Activated T-helper 1 cell treated with anti-CD3 and anti-CD28 coated beads, Interleukin-2, amount 50 U/mL, for 16 hours (primary cell): Measurements from ENCODE around the gene WBP2.

Source experiments
- DNase-seq, 2 donors: peaks; one replicate each; pipeline ENCODE4 v3.0.0-alpha.2; 2020; ENCODE audit warnings: low read depth in 1 of 2, low spot score in 1 of 2

The WBP2 gene

GRCh38 chr17:75845058-75845711, 9.9 kb downstream of the WBP2 start:
- peak in 1 of 2 donors; percentile 22 for DNase-seq

GRCh38 chr17:75844530-75845057, 10.5 kb downstream of the WBP2 start:
- DNase-seq = no peak

DNA sequence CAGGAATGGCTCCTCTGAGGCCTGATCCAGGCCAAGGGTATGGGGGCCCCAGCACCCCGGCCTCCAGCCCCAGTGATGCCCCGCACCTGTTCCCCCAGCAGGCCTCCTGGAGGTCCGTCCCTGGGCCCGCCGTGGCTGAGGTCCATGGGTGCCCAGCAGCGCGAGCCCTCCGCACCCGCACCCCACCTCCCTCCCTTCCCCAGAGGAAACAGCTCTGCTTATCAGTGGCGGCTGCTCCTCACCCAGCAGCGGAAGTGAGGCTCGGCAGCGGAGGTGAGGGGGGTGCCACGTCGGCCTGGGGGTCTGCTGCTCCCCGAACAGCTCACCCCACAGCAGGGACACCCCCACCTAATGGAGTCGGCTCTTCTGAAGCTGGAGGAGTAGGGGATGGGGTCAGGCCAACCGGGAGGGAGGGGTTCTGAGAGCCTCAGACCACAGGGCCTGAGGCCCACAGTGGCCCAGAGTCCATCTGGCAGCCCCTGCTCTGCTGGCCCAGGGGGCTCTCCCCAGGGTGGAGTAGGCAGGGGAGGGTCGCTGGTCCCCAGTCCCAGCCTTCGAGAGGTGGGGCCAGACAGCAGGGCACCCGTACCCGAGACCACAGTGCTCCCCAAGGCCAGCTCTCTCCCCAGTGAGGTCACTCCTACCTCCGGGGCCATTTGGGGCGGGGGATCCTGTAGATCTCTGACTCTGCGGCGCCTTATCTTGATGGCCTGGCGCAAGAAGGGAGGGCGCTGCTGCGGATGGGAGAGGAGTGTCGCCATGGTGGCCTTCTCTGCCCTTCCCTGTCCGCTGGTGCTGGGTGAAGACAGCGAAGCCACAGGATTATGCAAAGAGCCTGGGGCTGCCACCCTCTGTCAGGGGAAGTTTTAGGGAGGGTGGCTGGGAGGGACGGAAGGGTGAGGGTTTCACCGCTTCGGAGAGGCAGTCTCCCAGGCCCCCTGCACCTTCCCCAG, 11.3 kb downstream of the WBP2 start, which contains the start of gene UNC13D:
UNC13D (minus strand) TSS at position 828 of the 953 bp plus-strand sequence; CDS start at position 761, 67 bp downstream.
- peak in 1 of 2 donors; percentile 35 for DNase-seq

DNA sequence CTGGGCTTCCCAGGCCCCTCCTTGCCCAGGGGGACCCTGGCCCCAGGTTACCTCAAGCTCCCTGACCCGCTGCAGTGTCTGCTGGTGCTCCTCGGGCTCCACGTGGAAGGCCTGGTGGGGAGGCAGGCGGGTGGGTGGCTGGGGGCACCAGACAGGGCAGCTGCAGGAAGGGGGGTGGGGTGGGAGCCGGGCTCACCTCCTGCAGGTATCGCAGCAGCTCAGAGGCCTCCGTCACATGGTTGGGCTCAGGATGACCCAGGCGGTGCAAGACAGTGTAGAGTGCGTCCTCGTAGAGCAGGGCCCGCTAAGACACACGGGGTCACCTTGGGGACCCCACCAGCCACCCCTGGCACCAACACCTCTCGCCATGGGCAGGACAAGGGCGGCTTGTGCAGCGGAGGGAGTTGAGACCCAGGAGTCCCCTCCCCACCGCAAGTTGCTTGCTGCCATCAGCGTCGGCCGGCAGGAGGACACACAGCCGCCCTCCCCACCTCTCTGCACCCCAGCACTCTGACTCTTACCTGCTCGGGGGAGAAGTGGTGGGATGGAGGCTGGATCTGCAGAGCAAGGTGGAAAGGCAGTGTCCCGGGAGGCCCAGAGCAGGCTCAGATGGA, 12.1 kb downstream of the WBP2 start:
- DNase-seq = no peak

DNA sequence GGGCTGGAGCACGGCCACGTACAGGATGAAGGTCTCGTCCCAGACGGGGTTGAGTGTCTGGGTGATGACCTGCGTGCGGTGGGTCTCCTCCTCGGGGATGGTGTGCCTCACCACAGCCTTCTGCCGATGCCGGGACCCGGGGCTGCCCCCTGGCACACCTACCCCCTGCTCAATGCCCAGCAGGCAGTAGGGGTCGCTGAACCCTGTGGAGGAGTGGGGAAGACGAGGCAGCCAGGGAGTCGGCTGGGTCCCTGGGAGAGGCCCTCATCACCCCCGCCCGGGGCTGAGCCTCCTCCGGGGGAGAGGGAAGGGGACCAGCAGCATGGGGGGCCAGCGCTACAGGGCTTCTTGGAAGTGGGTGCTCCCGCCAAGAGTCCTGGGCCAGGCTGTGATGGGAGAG, 12.7 kb downstream of the WBP2 start:
- DNase-seq = no peak

DNA sequence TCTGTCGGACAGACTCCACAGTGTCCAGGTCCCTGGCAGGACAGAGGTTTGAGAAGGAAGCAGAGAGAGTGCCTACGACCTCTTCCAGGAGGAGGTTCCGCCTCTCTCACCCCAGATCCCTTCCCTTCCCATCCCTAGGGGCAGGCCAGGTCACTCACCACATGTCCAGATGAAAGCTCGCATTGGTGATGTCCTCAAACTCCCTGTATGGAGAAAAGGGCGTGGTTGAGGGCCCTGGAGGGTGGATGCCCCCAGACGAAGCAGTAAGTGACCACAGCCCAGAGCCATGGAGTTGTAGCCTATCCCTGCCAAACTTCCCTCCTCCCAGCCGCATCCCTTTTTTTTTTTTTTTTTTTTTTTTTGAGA, 14.4 kb downstream of the WBP2 start:
- no peak for DNase-seq

GRCh38 chr17:75839942-75840798, 15.0 kb downstream of the WBP2 start:
- DNase-seq = no peak

GRCh38 chr17:75838410-75838809, 16.7 kb downstream of the WBP2 start:
- DNase-seq = no peak

GRCh38 chr17:75837899-75838298, 17.2 kb downstream of the WBP2 start:
- no peak for DNase-seq

DNA sequence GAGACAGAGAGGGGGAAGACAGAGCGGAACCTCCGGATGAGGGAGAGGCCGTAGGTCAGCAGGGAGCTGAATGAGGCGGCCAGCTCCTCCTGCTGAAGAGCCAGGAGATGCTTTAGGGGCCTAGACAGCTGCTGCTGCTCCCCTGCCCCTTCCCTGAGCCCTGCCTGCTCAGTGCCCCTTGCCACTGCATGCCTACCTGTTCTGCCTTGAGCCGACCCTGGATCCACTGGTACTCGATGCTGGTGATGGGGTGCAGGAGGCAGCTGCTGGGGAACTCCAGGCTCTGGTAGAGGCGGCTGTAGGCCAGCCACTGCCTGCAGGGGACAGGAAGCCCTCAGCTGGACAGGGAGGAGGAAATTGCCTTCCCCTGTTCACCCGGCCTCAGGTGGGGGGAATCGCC, 18.5 kb downstream of the WBP2 start:
- DNase-seq = no peak

DNA sequence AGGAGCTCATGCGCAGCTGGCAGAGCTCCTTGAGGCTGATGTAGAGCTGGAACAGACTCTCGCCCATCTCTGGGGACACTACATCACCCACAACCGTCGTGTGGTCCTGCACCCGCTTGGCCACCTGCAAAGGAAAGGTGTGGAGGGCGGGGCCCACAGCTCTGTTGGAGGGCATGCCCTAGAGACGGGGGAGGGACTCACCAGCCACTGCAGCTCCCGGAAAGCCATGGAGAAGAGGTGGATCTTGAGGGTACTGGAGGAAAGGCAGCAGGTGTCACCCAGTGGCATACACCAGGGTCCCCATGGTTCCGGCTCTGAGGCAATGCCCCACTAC, 19.5 kb downstream of the WBP2 start:
- no peak for DNase-seq

GRCh38 chr17:75834928-75835653, 20.0 kb downstream of the WBP2 start:
- no peak for DNase-seq

DNA sequence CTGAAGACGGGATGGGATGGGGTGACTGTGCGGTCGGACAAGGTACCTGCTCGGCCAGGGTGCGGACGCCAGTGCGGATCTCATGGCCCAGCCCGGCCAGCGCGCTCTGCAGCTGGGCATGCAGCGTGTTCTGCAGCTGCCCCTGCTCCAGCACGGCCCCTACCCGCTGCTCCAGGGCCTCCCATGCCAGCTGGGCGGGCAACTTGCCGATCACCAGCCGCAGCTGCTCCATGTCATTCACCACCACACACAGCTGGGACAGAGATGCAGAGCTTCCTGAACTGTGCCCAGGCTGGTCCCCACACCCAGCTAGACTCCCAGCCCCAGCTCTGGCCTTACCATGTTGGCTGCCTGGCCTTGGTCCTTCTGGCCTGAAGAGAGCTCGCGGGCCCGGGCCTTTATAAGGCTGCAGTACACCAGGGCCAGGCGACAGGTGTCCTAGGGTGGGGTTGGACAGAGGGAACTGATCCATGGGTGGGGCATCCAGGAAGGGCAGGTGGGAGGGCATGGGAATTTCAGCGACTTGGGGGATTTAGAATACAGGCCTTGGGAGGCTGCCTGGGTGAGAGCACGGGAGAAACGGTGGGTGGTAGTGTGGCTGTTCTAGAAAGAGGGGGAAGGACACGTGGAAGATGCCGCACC, 20.7 kb downstream of the WBP2 start:
- DNase-seq = no peak

- DNase-seq = no peak
Measured at GRCh38 chr17:75832652-75833400, 22.3 kb downstream of the WBP2 start.

DNA sequence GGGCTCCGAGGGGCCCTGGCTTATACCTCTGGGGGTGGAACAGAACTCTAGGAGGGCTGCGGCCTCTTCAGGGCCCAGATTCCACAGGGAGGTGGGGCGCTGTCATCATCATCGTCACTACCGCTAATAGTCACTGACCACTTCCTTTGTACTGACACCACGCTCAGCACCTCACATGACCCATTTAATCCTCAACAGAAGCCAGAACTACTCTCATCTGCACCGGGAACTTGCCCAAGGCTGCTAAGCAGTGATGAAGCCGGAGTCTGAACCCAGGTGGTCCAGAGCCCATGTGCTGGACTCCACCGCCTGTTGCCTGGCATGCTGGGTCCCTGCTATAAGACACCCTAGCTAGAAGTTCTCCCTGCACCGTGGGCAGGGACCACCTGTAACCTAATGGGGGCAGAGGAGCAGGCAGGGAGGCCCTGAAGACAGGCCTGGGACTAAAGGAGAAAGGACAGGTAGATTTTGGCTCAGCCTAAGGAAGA, 22.9 kb downstream of the WBP2 start:
- no peak for DNase-seq

- DNase-seq = no peak
Measured at GRCh38 chr17:75831032-75831571, 24.0 kb downstream of the WBP2 start.

GRCh38 chr17:75830164-75831031, 24.7 kb downstream of the WBP2 start:
- no peak for DNase-seq

DNA sequence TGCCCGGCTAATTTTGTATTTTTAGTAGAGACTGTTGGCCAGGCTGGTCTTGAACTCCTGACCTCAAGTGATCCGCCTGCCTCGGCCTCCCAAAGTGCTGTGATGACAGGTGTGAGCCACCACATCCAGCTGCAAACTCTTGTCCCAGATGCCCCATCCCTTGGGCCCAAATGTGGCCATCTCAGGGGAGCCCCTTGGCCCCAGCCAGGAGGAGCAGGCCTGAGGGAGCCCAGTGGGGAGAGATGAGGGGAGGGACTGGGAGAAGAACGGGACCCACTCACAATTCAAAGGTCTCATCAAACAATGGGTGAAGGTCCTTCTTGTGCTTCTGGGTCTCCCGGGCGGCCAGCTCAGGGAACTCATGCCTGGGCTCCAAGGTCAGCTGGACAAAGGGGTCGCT, 25.4 kb downstream of the WBP2 start:
- DNase-seq = no peak
